Measurements from ENCODE around the gene TMEM208.

TMEM208 gene

GRCh38 chr16:67209565-67209964 lies 17.4 kb upstream of the TMEM208 start:
- DNase-seq (ENCODE audit: extremely low read depth, low read depth), result no peak
- TF ChIP-seq CTCF (IDR thresholded peaks at IDR 0.05; ENCODE audit: low read depth, low read length), result no peak

- TF ChIP-seq CTCF (IDR thresholded peaks at IDR 0.05; ENCODE audit: low read depth, low read length), result no peak
- no peak for DNase-seq (ENCODE audit: extremely low read depth, low read depth)
These were observed 16.6 kb upstream of the TMEM208 start for GRCh38 chr16:67210069-67210937.

GRCh38 chr16:67211674-67212073 lies 15.3 kb upstream of the TMEM208 start:
- TF ChIP-seq CTCF (IDR thresholded peaks at IDR 0.05; ENCODE audit: low read depth, low read length), result no peak
- no peak for DNase-seq (ENCODE audit: extremely low read depth, low read depth)

GRCh38 chr16:67212766-67213165 lies 14.2 kb upstream of the TMEM208 start:
- no peak for DNase-seq (ENCODE audit: extremely low read depth, low read depth)

GRCh38 chr16:67213197-67214019 lies 13.5 kb upstream of the TMEM208 start:
- TF ChIP-seq CTCF (IDR thresholded peaks at IDR 0.05; ENCODE audit: low read depth, low read length), result no peak
- no peak for DNase-seq (ENCODE audit: extremely low read depth, low read depth)

More at GRCh38 chr16:67212766-67213165, 14.2 kb upstream of the TMEM208 start:
- TF ChIP-seq CTCF (IDR thresholded peaks at IDR 0.05; ENCODE audit: low read depth, low read length), result no peak

- DNase-seq (ENCODE audit: extremely low read depth, low read depth), result no peak
- no peak for TF ChIP-seq CTCF (IDR thresholded peaks at IDR 0.05; ENCODE audit: low read depth, low read length)
These were observed 11.2 kb upstream of the TMEM208 start for GRCh38 chr16:67215706-67216105.

Data from AG09319 (cell line).